Stimulated activated CD4-positive, alpha-beta T cell treated with anti-CD3 and anti-CD28 coated beads, Interleukin-15, amount 100 ng/mL, for 48 hours (primary cell): ENCODE data around the gene TENT4B.

Experiments
- DNase-seq, 2 donors: peaks; one replicate each; pipeline ENCODE4 v3.0.0-alpha.2; 2020; ENCODE audit warnings: low read depth in 2 of 2

The TENT4B gene

GRCh38 chr16:50271148-50272041, 118.3 kb downstream of the TENT4B start:
- no peak for DNase-seq

- DNase-seq, result no peak
Measured at GRCh38 chr16:50272111-50272571, 119.0 kb downstream of the TENT4B start.

GRCh38 chr16:50272687-50273381, 119.7 kb downstream of the TENT4B start:
- DNase-seq, result no peak

- no peak for DNase-seq
Measured at GRCh38 chr16:50273382-50273690, 120.2 kb downstream of the TENT4B start.

- peak in 1 of 2 donors; percentile 44 for DNase-seq
Measured at GRCh38 chr16:50273888-50274325, 120.8 kb downstream of the TENT4B start.

DNA sequence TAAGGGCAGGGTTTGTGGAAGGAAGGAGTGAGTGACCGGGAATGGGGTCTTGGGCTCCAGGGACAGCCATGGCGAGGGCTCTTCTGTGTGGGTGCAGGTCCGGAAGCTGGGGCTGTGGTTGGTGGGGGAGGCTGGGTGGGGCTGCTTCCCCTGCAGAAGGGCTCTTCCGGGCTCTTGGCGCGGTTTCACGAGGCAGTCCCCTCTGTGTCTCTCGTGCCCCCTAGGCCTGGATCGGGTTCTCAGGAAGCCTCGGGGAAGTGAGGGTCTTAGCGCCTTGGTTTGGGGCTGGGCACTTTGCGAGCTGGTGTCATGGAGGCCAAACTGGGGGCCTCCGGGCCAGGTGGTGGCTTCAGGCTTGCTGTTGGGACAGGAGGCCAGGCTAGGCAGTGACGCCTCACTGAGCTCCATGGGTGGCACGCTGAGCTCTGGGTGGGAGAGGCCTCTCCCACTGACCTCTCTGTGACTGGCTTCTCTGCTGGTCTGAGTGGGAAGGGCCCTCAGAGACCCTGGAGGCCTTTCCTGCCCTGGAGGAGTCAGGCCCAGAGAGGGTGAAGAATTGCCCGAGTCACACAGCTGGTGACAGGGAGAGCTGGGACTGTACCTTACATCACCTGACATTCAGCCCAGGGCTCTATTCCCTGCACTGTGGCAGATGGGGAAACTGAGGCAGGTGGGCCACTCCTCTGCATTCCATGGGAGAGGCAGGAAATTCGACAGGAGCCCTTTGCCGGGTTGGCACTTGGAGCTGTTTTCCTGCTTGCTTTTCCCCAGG, 121.4 kb downstream of the TENT4B start:
- DNase-seq, result peak in 1 of 2 donors; percentile 34

DNA sequence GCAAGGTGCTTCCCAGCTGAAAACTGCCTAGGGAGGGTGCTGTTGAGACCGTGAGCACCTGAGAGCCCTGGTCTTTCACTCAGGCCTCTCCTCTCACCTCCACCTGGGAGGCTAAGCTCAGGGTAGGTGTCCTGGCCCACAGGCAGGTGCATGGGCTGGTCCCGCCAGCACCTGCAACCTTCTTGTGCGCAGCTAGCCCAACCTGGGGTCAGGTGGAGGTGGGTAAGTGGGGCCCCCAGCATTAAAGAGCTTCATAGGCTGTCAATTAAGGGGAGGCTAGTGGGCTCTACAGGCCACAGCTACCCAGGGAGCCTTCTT, 122.0 kb downstream of the TENT4B start:
- no peak for DNase-seq

GRCh38 chr16:50275428-50276325, 122.6 kb downstream of the TENT4B start:
- no peak for DNase-seq

DNA sequence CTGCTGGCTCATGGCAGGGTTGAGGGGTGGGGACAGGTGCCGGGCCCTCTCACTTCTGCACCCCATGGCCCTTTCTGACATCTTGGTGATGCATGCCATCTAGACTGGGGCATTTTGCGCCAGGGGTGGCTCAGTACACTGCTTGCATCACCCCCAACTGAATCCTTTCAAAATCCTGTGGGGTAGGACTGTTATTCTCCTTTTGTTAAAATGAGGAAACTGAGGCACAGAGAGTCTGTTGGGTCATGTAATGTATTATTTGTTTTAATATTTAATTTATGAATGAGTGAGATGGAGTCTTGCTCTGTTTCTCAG, 123.2 kb downstream of the TENT4B start:
- DNase-seq, result no peak

DNA sequence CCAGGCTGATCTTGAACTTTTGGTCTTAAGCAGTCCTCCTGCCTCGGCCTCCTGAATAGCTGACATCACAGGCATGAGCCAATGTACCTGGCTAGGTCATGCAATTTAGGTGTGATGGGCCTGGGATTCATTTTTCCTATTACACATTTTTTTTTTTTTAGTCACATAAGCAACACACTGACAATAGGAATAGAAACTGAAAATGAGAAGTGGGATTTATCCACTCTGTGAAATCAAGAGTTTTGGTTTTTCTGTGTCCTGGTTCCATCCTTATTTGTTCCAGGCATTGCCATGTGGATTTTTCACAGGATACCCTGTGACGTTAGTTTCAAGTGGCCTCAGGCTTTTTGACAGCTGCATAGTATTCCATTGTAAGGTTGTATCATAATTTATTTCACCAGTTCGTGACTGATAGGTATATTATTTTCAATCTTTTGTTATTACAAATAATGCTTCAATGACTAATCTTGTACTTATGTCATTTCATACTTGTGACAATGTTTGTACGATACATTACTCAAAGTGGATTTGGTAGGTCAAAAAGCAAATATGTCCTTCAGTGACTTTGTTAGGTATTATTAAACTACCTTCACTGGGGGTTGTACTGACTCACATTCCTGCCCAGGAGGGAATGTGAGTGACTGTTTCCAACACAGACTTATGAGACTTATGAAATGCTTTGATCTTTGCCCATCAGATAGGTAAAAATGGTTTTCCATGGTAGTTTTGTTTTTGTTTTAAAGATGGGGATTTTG, 123.9 kb downstream of the TENT4B start:
- no peak for DNase-seq

DNA sequence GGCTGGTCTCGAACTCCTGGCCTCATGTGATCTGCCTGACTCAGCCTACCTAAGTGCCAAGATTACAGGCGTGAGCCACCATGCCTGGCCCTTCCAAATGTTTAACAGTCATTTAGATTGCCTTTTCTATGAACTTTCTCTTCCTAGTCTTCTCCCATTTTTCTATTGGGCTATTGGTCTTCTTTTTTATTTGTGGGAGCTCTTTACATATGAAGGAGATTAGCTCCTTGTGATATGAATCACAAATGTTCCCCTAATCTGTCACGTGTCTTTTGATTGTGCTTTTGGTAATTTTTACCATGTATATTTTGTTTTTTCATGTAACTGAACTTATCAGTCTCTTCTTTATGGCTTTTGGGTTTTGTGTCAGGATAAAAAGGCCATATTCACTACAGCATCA, 125.1 kb downstream of the TENT4B start:
- no peak for DNase-seq

- no peak for DNase-seq
Measured at GRCh38 chr16:50279504-50279865, 126.4 kb downstream of the TENT4B start.

DNA sequence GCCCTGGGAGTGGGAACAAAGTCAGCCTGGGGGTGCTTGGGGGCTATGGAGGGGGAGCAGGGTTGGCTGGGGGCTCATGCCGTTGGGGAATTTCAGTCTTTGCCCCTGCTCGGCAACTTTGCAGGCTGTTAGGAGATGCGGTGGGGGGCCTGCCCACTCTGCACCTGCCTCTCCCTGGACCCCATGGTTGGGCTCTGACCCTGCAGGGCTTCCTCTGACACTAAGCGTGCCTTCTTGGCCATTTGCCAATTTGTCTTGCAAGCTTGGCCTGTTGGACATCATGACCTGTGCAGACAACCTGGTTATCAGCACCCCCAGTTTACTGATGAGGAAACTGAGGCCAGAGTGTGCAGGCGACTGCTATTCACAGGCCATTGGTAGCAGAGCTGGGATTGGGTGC, 127.8 kb downstream of the TENT4B start:
- no peak for DNase-seq
